Measurements from ENCODE around the gene EIF2A.

EIF2A gene

DNA sequence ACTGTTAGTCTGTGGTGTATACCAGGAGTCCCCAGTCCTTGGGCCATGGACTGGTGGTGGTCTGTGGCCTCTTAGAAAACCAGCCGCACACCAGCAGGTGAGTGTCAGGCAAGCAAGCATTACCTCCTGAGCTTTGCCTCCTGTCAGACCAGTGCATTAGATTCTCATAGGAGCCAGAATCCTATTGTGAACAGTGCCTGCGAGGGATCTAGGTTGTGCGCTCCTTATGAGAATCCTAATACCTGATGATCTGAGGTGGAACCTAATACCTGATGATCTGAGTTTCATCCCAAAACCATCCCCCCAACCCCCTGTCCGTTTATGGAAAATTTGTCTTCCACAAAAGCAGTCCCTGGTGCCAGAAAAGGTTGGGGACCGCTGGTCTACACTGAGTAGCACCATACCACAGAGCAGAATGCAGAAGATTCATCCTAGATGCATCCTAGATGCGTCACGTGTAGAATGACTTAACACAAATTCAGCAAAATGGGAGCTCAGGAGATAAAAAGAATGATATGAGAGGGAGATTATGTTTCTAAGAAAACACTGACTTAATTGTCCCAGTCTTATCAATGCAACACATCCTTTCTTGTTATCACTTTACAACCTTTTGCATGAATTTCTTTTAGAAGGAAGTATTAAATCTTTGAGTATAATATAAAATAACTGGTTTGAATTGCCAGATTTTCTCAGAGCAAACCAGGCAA is 85.1 kb downstream of the EIF2A start:
- no peak overlapping the region for H3K4me3 ChIP-seq (ENCODE audit: low read length)

GRCh38 chr3:150635076-150635475 is 88.5 kb downstream of the EIF2A start:
- no peaks in the 10 kb centered on the region for H3K9me2 ChIP-seq (replicated peaks; ENCODE audit: control insufficient read depth, low read length)
- H3F3A ChIP-seq (ENCODE audit: control insufficient read depth, insufficient read depth) = peaks cover 23% of the 10 kb centered on the region
- H3K27ac ChIP-seq (ENCODE audit: low read depth, low read length) = no peak overlapping the region
- no peak overlapping the region for H3K4me2 ChIP-seq (ENCODE audit: low read length)
- H4K20me1 ChIP-seq (ENCODE audit: control insufficient read depth, insufficient read depth, low read depth, low read length) = peaks cover 3% of the 10 kb centered on the region; the same call in 1 of the 2 replicates
- no peaks in the 10 kb centered on the region for H3K27me3 ChIP-seq (ENCODE audit: control insufficient read depth, low read length)
- TF ChIP-seq EZH2phosphoT487 (IDR thresholded peaks at IDR 0.05; ENCODE audit: borderline replicate concordance, low read length) = no peak
- no peak for TF ChIP-seq CTCF (IDR thresholded peaks at IDR 0.05; ENCODE audit: low read depth, low read length, poor library complexity, severe bottlenecking)
- no peaks in the 10 kb centered on the region for H3K9me3 ChIP-seq (ENCODE audit: control insufficient read depth, insufficient read depth, low read length)
- H3K36me3 ChIP-seq (ENCODE audit: control insufficient read depth, low read length) = peaks cover 9% of the 10 kb centered on the region
- peaks cover 5% of the 10 kb centered on the region for H3K4me1 ChIP-seq (ENCODE audit: control insufficient read depth, low read length)
- H3K79me2 ChIP-seq (ENCODE audit: control insufficient read depth, low read length) = no peaks in the 10 kb centered on the region
- no peak overlapping the region for H3K4me3 ChIP-seq (ENCODE audit: low read length)

More for the DNA sequence above, 85.1 kb downstream of the EIF2A start:
- H3F3A ChIP-seq (ENCODE audit: control insufficient read depth, insufficient read depth) = peaks cover 23% of the 10 kb centered on the region
- H3K27me3 ChIP-seq (ENCODE audit: control insufficient read depth, low read length) = no peaks in the 10 kb centered on the region
- no peaks in the 10 kb centered on the region; the same call in 1 of the 2 replicates for H3K79me2 ChIP-seq (ENCODE audit: control insufficient read depth, low read length)
- no peak for TF ChIP-seq CTCF (IDR thresholded peaks at IDR 0.05; ENCODE audit: low read depth, low read length, poor library complexity, severe bottlenecking)
- TF ChIP-seq EZH2phosphoT487 (IDR thresholded peaks at IDR 0.05; ENCODE audit: borderline replicate concordance, low read length) = no peak
- H4K20me1 ChIP-seq (ENCODE audit: control insufficient read depth, insufficient read depth, low read depth, low read length) = peaks cover 7% of the 10 kb centered on the region; the same call in 1 of the 2 replicates
- H3K4me2 ChIP-seq (ENCODE audit: low read length) = no peak overlapping the region
- H3K9me2 ChIP-seq (replicated peaks; ENCODE audit: control insufficient read depth, low read length) = no peaks in the 10 kb centered on the region
- peaks cover 5% of the 10 kb centered on the region for H3K4me1 ChIP-seq (ENCODE audit: control insufficient read depth, low read length)
- peaks cover 37% of the 10 kb centered on the region for H3K36me3 ChIP-seq (ENCODE audit: control insufficient read depth, low read length)
- H3K27ac ChIP-seq (ENCODE audit: low read depth, low read length) = no peak overlapping the region
- H3K9me3 ChIP-seq (ENCODE audit: control insufficient read depth, insufficient read depth, low read length) = no peaks in the 10 kb centered on the region

DNA sequence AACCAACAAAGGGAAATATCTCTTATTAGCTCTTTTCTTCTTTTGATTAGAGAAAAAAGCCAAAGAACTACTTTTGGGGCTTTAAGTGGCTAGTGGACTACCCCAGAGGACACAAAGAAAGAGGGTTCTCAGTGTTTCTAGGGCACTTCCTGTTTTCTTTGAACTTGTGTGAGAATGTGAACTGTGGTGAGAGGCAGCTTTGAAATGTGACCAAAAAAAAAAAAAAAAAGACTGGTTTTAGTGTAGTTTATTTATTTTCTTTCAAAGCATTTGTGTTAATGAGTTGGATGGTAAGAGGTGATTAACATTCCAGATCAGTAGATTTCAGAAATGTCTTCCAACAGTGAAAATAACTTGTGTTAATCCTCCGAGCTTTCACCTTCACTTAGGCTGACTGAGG is 88.9 kb downstream of the EIF2A start:
- H3K27me3 ChIP-seq (ENCODE audit: control insufficient read depth, low read length) = no peaks in the 10 kb centered on the region
- no peaks in the 10 kb centered on the region for H3K9me2 ChIP-seq (replicated peaks; ENCODE audit: control insufficient read depth, low read length)
- no peaks in the 10 kb centered on the region for H3K79me2 ChIP-seq (ENCODE audit: control insufficient read depth, low read length)
- H3F3A ChIP-seq (ENCODE audit: control insufficient read depth, insufficient read depth) = peaks cover 23% of the 10 kb centered on the region
- H3K4me3 ChIP-seq (ENCODE audit: low read length) = no peak overlapping the region
- peaks cover 5% of the 10 kb centered on the region for H3K4me1 ChIP-seq (ENCODE audit: control insufficient read depth, low read length)
- TF ChIP-seq CTCF (IDR thresholded peaks at IDR 0.05; ENCODE audit: low read depth, low read length, poor library complexity, severe bottlenecking) = no peak
- TF ChIP-seq EZH2phosphoT487 (IDR thresholded peaks at IDR 0.05; ENCODE audit: borderline replicate concordance, low read length) = no peak
- peaks cover 3% of the 10 kb centered on the region; the same call in 1 of the 2 replicates for H4K20me1 ChIP-seq (ENCODE audit: control insufficient read depth, insufficient read depth, low read depth, low read length)
- peaks cover 5% of the 10 kb centered on the region for H3K36me3 ChIP-seq (ENCODE audit: control insufficient read depth, low read length)
- no peaks in the 10 kb centered on the region for H3K9me3 ChIP-seq (ENCODE audit: control insufficient read depth, insufficient read depth, low read length)
- no peak overlapping the region for H3K27ac ChIP-seq (ENCODE audit: low read depth, low read length)
- no peak overlapping the region for H3K4me2 ChIP-seq (ENCODE audit: low read length)
